ENCODE results near the gene FBXW11. TPM values are rescaled to one million over a fixed set of nuclear protein-coding genes. Genes with fewer than 3 reads are reported as not detected.
"Not testable (repeated sequence)": the region's sequence is repeated elsewhere in the genome, so short reads cannot be mapped to it uniquely, and the experiment has no call there.

FBXW11 gene
- total RNA-seq, 2 donors from 2014 or later: 34.1 to 37.5 TPM

- DNase-seq: no peak
- intact Hi-C loops (cut with DNase I, micrococcal nuclease): loop anchor here (5.0 to 10.0 kb wide), 2 partner anchors 488 to 490 kb away; partner anchors contain the start of gene FGF18 (in 2 of the 2)
- ATAC-seq: no peak
Measured at GRCh38 chr5:171904886-171905285, 101.6 kb downstream of the FBXW11 start.

- intact Hi-C loops (cut with DNase I, micrococcal nuclease): loop anchor here in 1 of 2 donors (10.0 kb wide), 1 partner anchor 487 kb away; the partner anchor contains the start of gene FGF18
- DNase-seq (no peak), ATAC-seq (no peak)
Measured at GRCh38 chr5:171901764-171902163, 104.7 kb downstream of the FBXW11 start.

- ATAC-seq (no peak), DNase-seq (no peak)
- intact Hi-C loops (cut with DNase I, micrococcal nuclease): loop anchor here in 1 of 2 donors (10.0 kb wide), 1 partner anchor 485 kb away; the partner anchor contains the start of gene FGF18
Measured at GRCh38 chr5:171899792-171900191, 106.6 kb downstream of the FBXW11 start.

GRCh38 chr5:171898879-171899278, 107.6 kb downstream of the FBXW11 start:
- ATAC-seq: no peak
- DNase-seq: no peak
- intact Hi-C loops (cut with DNase I, micrococcal nuclease): no loop called here

GRCh38 chr5:171898386-171898785, 108.1 kb downstream of the FBXW11 start:
- intact Hi-C loops (cut with DNase I, micrococcal nuclease): no loop called here
- DNase-seq: no peak
- ATAC-seq: no peak

DNA sequence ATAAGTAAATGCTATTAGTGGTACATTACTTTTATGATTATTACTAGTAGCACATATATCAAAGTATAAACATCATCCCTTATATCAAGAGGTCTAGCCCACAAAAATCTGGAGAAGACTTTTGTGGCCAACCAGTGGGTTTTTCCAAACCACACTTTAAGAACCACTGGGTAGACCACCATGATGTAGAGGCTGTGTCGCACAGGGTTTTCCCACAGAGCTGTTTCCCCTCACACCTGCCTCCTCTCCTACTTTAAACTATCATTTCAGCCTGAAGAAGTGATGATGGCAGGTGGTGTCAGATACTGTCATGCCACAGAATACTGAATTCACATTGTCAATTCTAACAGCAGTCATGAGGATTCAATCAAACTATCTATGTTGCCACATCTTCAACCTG, 109.2 kb downstream of the FBXW11 start:
- intact Hi-C loops (cut with DNase I, micrococcal nuclease): no loop called here

GRCh38 chr5:171895081-171895480, 111.4 kb downstream of the FBXW11 start:
- intact Hi-C loops (cut with DNase I, micrococcal nuclease): no loop called here
- ATAC-seq (no peak), DNase-seq (no peak)

More for the DNA sequence above, 109.2 kb downstream of the FBXW11 start:
- ATAC-seq (no peak), DNase-seq (no peak)

- no peak for DNase-seq
- intact Hi-C loops (cut with DNase I, micrococcal nuclease): no loop called here
Measured at GRCh38 chr5:171893290-171893886, 113.0 kb downstream of the FBXW11 start.

DNA sequence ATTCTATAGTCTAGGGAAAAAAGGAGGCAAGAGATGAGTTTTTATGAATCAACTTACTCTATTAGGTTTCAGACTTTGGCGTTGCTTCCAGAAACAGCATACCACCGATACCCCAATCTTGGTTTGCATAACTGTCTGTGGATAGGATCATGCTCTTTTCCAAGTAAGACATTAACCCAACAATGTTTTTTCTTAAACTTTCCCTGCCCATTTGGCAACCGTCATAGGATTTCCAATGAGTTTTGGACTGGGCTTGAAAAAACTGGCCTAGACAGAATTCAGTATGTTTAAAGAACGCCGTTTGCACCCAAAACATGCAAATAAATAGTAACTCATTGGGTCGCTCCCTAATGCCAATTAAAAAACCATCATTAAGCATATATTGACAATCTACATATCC, 114.8 kb downstream of the FBXW11 start:
- intact Hi-C loops (cut with DNase I, micrococcal nuclease): no loop called here
- ATAC-seq: no peak
- no peak for DNase-seq

More at GRCh38 chr5:171893290-171893886, 113.0 kb downstream of the FBXW11 start:
- ATAC-seq: no peak

DNA sequence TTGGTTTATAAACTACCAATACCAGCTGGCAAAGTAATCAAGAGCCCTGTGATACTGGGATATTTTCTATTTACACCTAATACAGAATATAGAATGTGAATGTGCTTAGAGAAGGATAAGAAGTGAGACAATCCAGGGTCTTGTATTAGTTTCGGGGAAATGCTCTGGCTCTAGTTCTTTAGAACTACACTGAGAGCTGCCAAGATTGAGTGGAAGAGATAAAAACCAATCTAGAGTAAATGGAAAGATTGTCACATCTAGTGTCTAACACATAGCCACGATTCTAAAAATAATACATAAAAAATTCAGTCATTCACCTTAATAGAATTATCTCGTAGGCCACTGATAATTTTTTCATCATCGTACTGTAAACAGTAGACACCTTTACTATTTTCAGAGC, 115.3 kb downstream of the FBXW11 start:
- ATAC-seq (no peak), DNase-seq (no peak)
- intact Hi-C loops (cut with DNase I, micrococcal nuclease): no loop called here

GRCh38 chr5:171888051-171888481, 118.4 kb downstream of the FBXW11 start:
- no peak for DNase-seq
- intact Hi-C loops (cut with DNase I, micrococcal nuclease): no loop called here
- ATAC-seq: no peak

DNA sequence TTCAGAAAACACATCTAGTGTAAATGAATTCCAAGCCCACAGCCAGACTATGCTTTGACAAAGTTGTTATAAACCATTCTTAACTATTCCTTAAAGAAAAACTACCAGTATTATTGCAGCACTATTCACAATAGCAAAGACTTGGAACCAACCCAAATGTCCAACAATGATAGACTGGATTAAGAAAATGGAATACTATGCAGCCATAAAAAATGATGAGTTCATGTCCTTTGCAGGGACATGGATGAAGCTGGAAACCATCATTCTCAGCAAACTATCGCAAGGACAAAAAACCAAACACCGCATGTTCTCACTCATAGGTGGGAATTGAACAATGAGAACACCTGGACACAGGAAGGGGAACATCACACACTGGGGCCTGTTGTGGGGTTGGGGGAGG, 120.4 kb downstream of the FBXW11 start:
- intact Hi-C loops (cut with DNase I, micrococcal nuclease); ATAC-seq: not testable (repeated sequence)

DNA sequence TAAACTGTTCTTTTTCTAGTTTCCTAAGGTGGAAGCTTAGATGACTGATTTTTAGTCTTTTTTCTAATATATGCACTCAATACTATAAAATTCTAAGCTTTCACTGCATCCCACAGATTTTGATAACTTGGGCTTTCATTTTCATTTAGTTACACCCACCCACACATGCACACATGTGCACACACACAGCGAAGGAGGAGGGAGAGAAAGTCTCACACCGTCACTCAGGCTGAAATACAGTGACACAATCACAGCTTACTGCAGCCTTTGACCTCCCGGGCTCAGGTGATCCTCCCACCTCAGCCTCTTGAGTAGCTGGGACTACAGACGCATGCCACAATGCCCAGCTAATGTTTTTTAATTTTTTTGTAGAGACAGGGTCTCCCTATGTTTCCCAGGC, 124.3 kb downstream of the FBXW11 start:
- intact Hi-C loops (cut with DNase I, micrococcal nuclease): no loop called here

More for the DNA sequence above, 120.4 kb downstream of the FBXW11 start:
- not testable (repeated sequence) for DNase-seq

GRCh38 chr5:171874234-171874633, 132.2 kb downstream of the FBXW11 start:
- ATAC-seq: no peak

More for the DNA sequence above, 124.3 kb downstream of the FBXW11 start:
- DNase-seq (no peak), ATAC-seq (no peak)

GRCh38 chr5:171872666-171873065, 133.8 kb downstream of the FBXW11 start:
- ATAC-seq (no peak), DNase-seq (no peak)
- intact Hi-C loops (cut with DNase I, micrococcal nuclease): no loop called here

More at GRCh38 chr5:171874234-171874633, 132.2 kb downstream of the FBXW11 start:
- intact Hi-C loops (cut with DNase I, micrococcal nuclease): no loop called here
- no peak for DNase-seq

- intact Hi-C loops (cut with DNase I, micrococcal nuclease): no loop called here
- DNase-seq (no peak), ATAC-seq (peak; percentile 44)
Measured at GRCh38 chr5:171871711-171872110, 134.7 kb downstream of the FBXW11 start.

GRCh38 chr5:171869956-171870355, 136.5 kb downstream of the FBXW11 start:
- DNase-seq (no peak), ATAC-seq (no peak)
- intact Hi-C loops (cut with DNase I, micrococcal nuclease): no loop called here

DNA sequence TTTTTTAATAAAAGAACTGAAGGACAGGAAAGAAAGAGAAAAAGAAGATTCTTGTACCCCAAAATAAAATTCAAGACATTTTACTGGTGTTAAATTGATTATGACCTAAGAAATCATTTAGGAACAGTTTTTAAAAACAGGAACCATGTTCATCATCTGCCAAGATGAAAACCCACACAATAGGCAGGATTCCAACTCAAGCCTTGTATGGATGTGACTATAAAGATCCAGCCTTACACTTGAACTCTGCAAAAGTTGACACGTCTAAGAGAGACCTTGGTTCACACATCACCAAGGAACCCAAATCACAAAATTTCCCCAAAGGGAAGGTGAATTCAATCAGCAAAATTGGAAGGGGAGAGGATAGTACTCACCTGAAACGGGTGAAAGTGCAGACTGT, 138.2 kb downstream of the FBXW11 start:
- DNase-seq: no peak
- ATAC-seq: no peak
- intact Hi-C loops (cut with DNase I, micrococcal nuclease): no loop called here

- ATAC-seq (no peak), DNase-seq (no peak)
- intact Hi-C loops (cut with DNase I, micrococcal nuclease): no loop called here
Measured at GRCh38 chr5:171867786-171868185, 138.7 kb downstream of the FBXW11 start.

DNA sequence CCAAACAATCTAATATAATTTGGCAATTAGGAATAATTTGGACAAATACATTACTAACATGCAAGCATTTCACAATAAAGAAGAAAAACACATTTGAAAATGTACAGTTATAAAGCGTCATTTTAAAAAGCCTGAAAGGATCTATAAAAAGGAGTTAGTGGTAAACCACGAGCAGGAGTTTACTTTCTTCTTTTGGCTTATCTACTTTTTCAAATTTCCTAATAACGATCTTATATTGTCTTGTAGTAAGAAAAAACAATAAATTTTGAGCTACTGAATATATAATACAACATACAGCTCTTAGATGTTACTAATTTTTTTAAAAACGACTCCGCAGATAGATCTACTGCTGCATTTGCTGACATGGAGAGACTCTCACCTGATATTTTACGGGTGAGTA, 141.0 kb downstream of the FBXW11 start:
- no peak for DNase-seq
- intact Hi-C loops (cut with DNase I, micrococcal nuclease): no loop called here
- no peak for ATAC-seq

DNA sequence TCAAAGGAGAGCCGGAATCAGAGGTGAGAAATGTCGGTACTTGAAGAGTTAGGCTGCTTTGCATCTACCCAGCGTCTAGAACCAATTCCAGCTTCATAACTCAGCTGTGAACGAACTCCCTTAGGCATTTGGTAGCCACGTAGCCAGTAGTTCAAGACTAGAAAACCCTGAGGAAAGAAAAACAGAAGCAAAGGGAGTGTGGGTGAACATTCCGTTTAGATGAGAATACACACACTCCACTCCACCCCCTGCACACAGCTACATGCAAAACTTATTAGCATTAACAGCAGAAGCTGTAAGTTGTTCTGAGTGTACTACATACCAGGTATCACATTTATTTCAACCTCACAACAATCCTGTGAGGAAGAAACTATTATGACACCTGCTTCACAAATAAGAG, 142.5 kb downstream of the FBXW11 start:
- ATAC-seq (no peak), DNase-seq (no peak)
- intact Hi-C loops (cut with DNase I, micrococcal nuclease): no loop called here
